HEK293T (cell line): ENCODE data around the gene MGST3.

Experiments used
- CTCF ChIA-PET: fragments of 350-600 bp; formaldehyde crosslinking; extraction: SDS; loops from one replicate; lab custom pipeline; 2021; ENCODE audit warnings: antibody characterized with exemption, inconsistent platforms; lab: Yijun Ruan, JAX
- POLR2A ChIA-PET: fragments of 350-600 bp; formaldehyde crosslinking; extraction: SDS; loops from one replicate; lab custom pipeline; 2020; ENCODE audit warnings: antibody characterized with exemption, inconsistent platforms; lab: Yijun Ruan, JAX
- DNase-seq: peaks from one replicate; pipeline ENCODE4 v3.0.0; 2012; ENCODE audit warnings: mixed read lengths; ENCODE audit errors: extremely low spot score
- ARNT ChIP-seq: fragments of 450-650 bp; IDR thresholded peaks from 2 replicates; pipeline ENCODE4 v1.6.1; 2017; ENCODE audit warnings: mild to moderate bottlenecking
- BHLHE40 ChIP-seq: fragments of 450-650 bp; IDR thresholded peaks from 2 replicates; pipeline ENCODE4 v1.6.1; 2016; ENCODE audit warnings: mild to moderate bottlenecking, moderate library complexity, borderline replicate concordance
- CTBP1 ChIP-seq: fragments of 450-650 bp; IDR thresholded peaks from 2 replicates; pipeline ENCODE4 v1.6.1; 2016; ENCODE audit warnings: borderline replicate concordance
- ELF4 ChIP-seq: fragments of 450-650 bp; IDR thresholded peaks from 2 replicates; pipeline ENCODE4 v1.6.1; 2017; ENCODE audit warnings: antibody characterized with exemption
- FOXA1 ChIP-seq: fragments of 450-650 bp; IDR thresholded peaks from 2 replicates; pipeline ENCODE4 v1.6.1; 2016; ENCODE audit warnings: mild to moderate bottlenecking
- FOXK2 ChIP-seq: fragments of 450-650 bp; IDR thresholded peaks from 2 replicates; pipeline ENCODE4 v1.6.1; 2016; ENCODE audit warnings: mild to moderate bottlenecking
- FOXM1 ChIP-seq: fragments of 450-650 bp; IDR thresholded peaks from 2 replicates; pipeline ENCODE4 v1.6.1; 2017; ENCODE audit warnings: mild to moderate bottlenecking, borderline replicate concordance
- HDGF ChIP-seq: fragments of 450-650 bp; IDR thresholded peaks from 2 replicates; pipeline ENCODE4 v1.6.1; 2017; ENCODE audit warnings: antibody characterized with exemption, borderline replicate concordance
- L3MBTL2 ChIP-seq: fragments of 450-650 bp; conservative IDR thresholded peaks from 2 replicates; pipeline ENCODE4 v1.6.1; 2016; ENCODE audit warnings: mild to moderate bottlenecking
- LEF1 ChIP-seq: fragments of 450-650 bp; IDR thresholded peaks from 2 replicates; pipeline ENCODE4 v1.6.1; 2017; ENCODE audit warnings: mild to moderate bottlenecking, borderline replicate concordance
- NFRKB ChIP-seq: fragments of 450-650 bp; IDR thresholded peaks from 2 replicates; pipeline ENCODE4 v1.6.1; 2016; ENCODE audit warnings: mild to moderate bottlenecking, moderate library complexity
- PKNOX1 ChIP-seq: fragments of 450-650 bp; IDR thresholded peaks from 2 replicates; pipeline ENCODE4 v1.6.1; 2016
- SP1 ChIP-seq: fragments of 450-650 bp; IDR thresholded peaks from 2 replicates; pipeline ENCODE4 v1.6.1; 2017
- SUZ12 ChIP-seq: fragments of 450-650 bp; IDR thresholded peaks from 2 replicates; pipeline ENCODE4 v1.6.1; 2016; ENCODE audit warnings: mild to moderate bottlenecking
- TARDBP ChIP-seq: fragments of 450-650 bp; IDR thresholded peaks from 2 replicates; pipeline ENCODE4 v1.6.1; 2016
- ZNF384 ChIP-seq: fragments of 450-650 bp; IDR thresholded peaks from 2 replicates; pipeline ENCODE4 v1.6.1; 2016

The MGST3 gene

GRCh38 chr1:165624441-165624840 is 6.6 kb upstream of the MGST3 start:
- no peak for DNase-seq
- POLR2A ChIA-PET = no interaction called here
- CTCF ChIA-PET = no interaction called here
- TF ChIP-seq NFRKB = no peak
- no peak for TF ChIP-seq ARNT
- no peak for TF ChIP-seq FOXM1
- no peak for TF ChIP-seq LEF1
- no peak for TF ChIP-seq HDGF
- TF ChIP-seq SUZ12 = no peak
- TF ChIP-seq ZNF384 = no peak
- TF ChIP-seq CTBP1 = no peak
- TF ChIP-seq FOXK2 = no peak
- TF ChIP-seq L3MBTL2 = no peak
- TF ChIP-seq PKNOX1 = no peak
- no peak for TF ChIP-seq FOXA1
- no peak for TF ChIP-seq BHLHE40
- TF ChIP-seq TARDBP = no peak
- no peak for TF ChIP-seq SP1
- TF ChIP-seq ELF4 = no peak

GRCh38 chr1:165628147-165628822 is 2.7 kb upstream of the MGST3 start:
- no peak for DNase-seq
- ChIA-PET CTCF (no interaction called here), POLR2A (no interaction called here)
- TF ChIP-seq HDGF (no peak), PKNOX1 (no peak), ELF4 (no peak), CTBP1 (no peak), LEF1 (no peak)

- CTCF ChIA-PET = no interaction called here
- DNase-seq = no peak
- POLR2A ChIA-PET = no interaction called here
- TF ChIP-seq TARDBP (no peak), FOXK2 (no peak)
These were observed 1.9 kb upstream of the MGST3 start for GRCh38 chr1:165629151-165629550.

GRCh38 chr1:165629848-165630628 is 996 bp upstream of the MGST3 start:
- TF ChIP-seq L3MBTL2 (no peak), ZNF384 (no peak), HDGF (no peak), FOXA1 (no peak), CTBP1 (no peak), NFRKB (no peak)
- DNase-seq = no peak
- POLR2A ChIA-PET = interaction anchor here (0.9 to 2.2 kb wide), 5 partner anchors 12 to 139 kb away, joined by 3 to 6 read pairs (median 5); partner anchors contain the start of gene TMCO1
- CTCF ChIA-PET = interaction anchor here (1.2 kb wide), 1 partner anchor 28 kb away, joined by 3 read pairs; no protein-coding TSS in a partner anchor

- TF ChIP-seq NFRKB (no peak), SP1 (no peak), SUZ12 (no peak), L3MBTL2 (no peak), BHLHE40 (no peak), HDGF (no peak), CTBP1 (no peak), FOXA1 (no peak), ZNF384 (no peak), FOXM1 (no peak)
- peak; percentile 51 for DNase-seq
- POLR2A ChIA-PET = interaction anchor here (1.1 to 2.2 kb wide), 6 partner anchors 11 to 138 kb away, joined by 3 to 6 read pairs (median 4); partner anchors contain the start of genes ALDH9A1 and TMCO1
- CTCF ChIA-PET = interaction anchor here (0.7 to 1.2 kb wide), 2 partner anchors 29 to 374 kb away, joined by 3 read pairs; no protein-coding TSS in a partner anchor
These were observed 513 bp downstream of the MGST3 start for GRCh38 chr1:165631342-165632151.

- ChIA-PET CTCF (no interaction called here), POLR2A (interaction anchor here (1.1 to 1.2 kb wide), 2 partner anchors 34 to 66 kb away, joined by 3 to 4 read pairs; partner anchors contain the start of gene ALDH9A1)
- DNase-seq = no peak
- TF ChIP-seq LEF1 = no peak
- TF ChIP-seq NFRKB = no peak
- TF ChIP-seq ELF4 = no peak
- no peak for TF ChIP-seq FOXA1
- TF ChIP-seq PKNOX1 = no peak
- TF ChIP-seq ARNT = no peak
- TF ChIP-seq BHLHE40 = no peak
- TF ChIP-seq FOXM1 = no peak
- no peak for TF ChIP-seq SUZ12
- no peak for TF ChIP-seq TARDBP
- no peak for TF ChIP-seq CTBP1
- TF ChIP-seq FOXK2 = no peak
- no peak for TF ChIP-seq L3MBTL2
- TF ChIP-seq HDGF = no peak
- no peak for TF ChIP-seq SP1
- TF ChIP-seq ZNF384 = no peak
These were observed 1.1 kb downstream of the MGST3 start for GRCh38 chr1:165632152-165632469.
